Endothelial cell of umbilical vein (primary cell): Measurements from ENCODE around the gene PHACTR1. TPM values are rescaled to one million over a fixed set of nuclear protein-coding genes. Genes with fewer than 3 reads are reported as not detected.

Experiments
- BruUV-seq: library from RNA; stranded (reverse); fragments of 400-500 nt; replicated peaks from 2 replicates; lab custom pipeline; 2021; lab: Mats Ljungman, UMichigan
- CTCF ChIA-PET: fragments of 300-600, 350-600 bp; sonication (Branson Sonifier 250); formaldehyde crosslinking; loops from one replicate; lab custom pipeline; 2021; ENCODE audit warnings: antibody characterized with exemption, inconsistent platforms; lab: Charles Lee
- POLR2A ChIA-PET: fragments of 300-600, 350-600 bp; sonication (Branson Sonifier 250); formaldehyde crosslinking; loops from one replicate; lab custom pipeline; 2021; ENCODE audit warnings: antibody characterized with exemption, inconsistent platforms; lab: Charles Lee
- DNase-seq: peaks from one replicate; pipeline ENCODE4 v3.0.0-alpha.2; 2011; ENCODE audit warnings: low read depth, low spot score
- FAIRE-seq: peaks from 2 replicates; lab custom pipeline; 2011; peaks lifted over from hg19 to GRCh38; lab: Jason Lieb, UNC
- H2AFZ ChIP-seq: 2 replicates; pipeline ENCODE4 v1.6.0; 2012; ENCODE audit warnings: low read depth, low read length, control low read depth, inconsistent platforms
- H3K27ac ChIP-seq: 2 replicates; pipeline ENCODE4 v1.5.1; 2011; ENCODE audit warnings: low read depth, mild to moderate bottlenecking, control low read depth, low read length, moderate library complexity; ENCODE audit not compliant: insufficient read depth
- H3K27me3 ChIP-seq, 2 experiments: 2 replicates each; pipeline versions ENCODE4 v1.6.0 to v1.6.1; 2011; ENCODE audit warnings: low read length in 2 of 2, mixed read lengths in 1 of 2; ENCODE audit not compliant: control insufficient read depth in 2 of 2, insufficient read depth in 2 of 2
- H3K36me3 ChIP-seq, 2 experiments: 2 replicates in 1 of 2; 3 replicates in 1 of 2; pipeline ENCODE4 v1.5.1; 2011; ENCODE audit warnings: low read length in 2 of 2, mild to moderate bottlenecking in 1 of 2, moderate library complexity in 1 of 2; ENCODE audit not compliant: control insufficient read depth in 2 of 2, insufficient read depth in 2 of 2; ENCODE audit errors: extremely low read depth in 1 of 2
- H3K4me1 ChIP-seq: 3 replicates; pipeline ENCODE4 v1.5.1; 2011; ENCODE audit warnings: mild to moderate bottlenecking, low read length; ENCODE audit not compliant: control insufficient read depth, insufficient read depth; ENCODE audit errors: extremely low read depth
- H3K4me2 ChIP-seq: 2 replicates; pipeline ENCODE4 v1.6.1; 2011; ENCODE audit warnings: low read length, control low read depth, mixed read lengths; ENCODE audit not compliant: insufficient read depth
- H3K4me3 ChIP-seq, 3 experiments: fragments of 200-600 bp in 1 of 3; sonication (generic), shearing (Covaris generic) in 1 of 3; replicated peaks in 1 of 3; 2 replicates each; pipeline ENCODE4 v1.5.1; 2011 to 2016; ENCODE audit warnings: control low read depth in 3 of 3, low read length in 3 of 3, mild to moderate bottlenecking in 2 of 3, inconsistent platforms in 1 of 3, low read depth in 1 of 3, moderate library complexity in 1 of 3; ENCODE audit not compliant: insufficient read depth in 1 of 3
- H3K79me2 ChIP-seq: 2 replicates; pipeline ENCODE4 v1.6.0; 2012; ENCODE audit warnings: low read length, inconsistent platforms; ENCODE audit not compliant: control insufficient read depth, insufficient read depth
- H3K9ac ChIP-seq: replicated peaks from 2 replicates; pipeline ENCODE3; 2011; ENCODE audit warnings: low read length, control low read depth; ENCODE audit not compliant: insufficient read depth; ENCODE audit errors: extremely low read depth
- H3K9me1 ChIP-seq: replicated peaks from 3 replicates; pipeline ENCODE4 v1.6.0; 2011; ENCODE audit warnings: mild to moderate bottlenecking, low read length; ENCODE audit not compliant: control insufficient read depth, insufficient read depth; ENCODE audit errors: extremely low read depth
- H3K9me3 ChIP-seq: replicated peaks from 2 replicates; pipeline ENCODE4 v1.5.1; 2012; ENCODE audit warnings: low read length, inconsistent platforms; ENCODE audit not compliant: control insufficient read depth, insufficient read depth
- H4K20me1 ChIP-seq: replicated peaks from 2 replicates; pipeline ENCODE3; 2011; ENCODE audit warnings: mild to moderate bottlenecking, low read length; ENCODE audit not compliant: control insufficient read depth, insufficient read depth; ENCODE audit errors: extremely low read depth
- CTCF ChIP-seq, 2 donors: IDR thresholded peaks; 1 replicate in 1 of 2; 2 replicates in 1 of 2; pipeline ENCODE4 v1.5.1; 2011; ENCODE audit warnings: low read length in 2 of 2, mild to moderate bottlenecking in 2 of 2, moderate library complexity in 2 of 2, control low read depth in 1 of 2, inconsistent platforms in 1 of 2, low read depth in 1 of 2; ENCODE audit not compliant: insufficient read depth in 1 of 2; ENCODE audit errors: extremely low read depth in 1 of 2
- EZH2 ChIP-seq: IDR thresholded peaks from 2 replicates; pipeline ENCODE4 v1.6.1; 2012; ENCODE audit warnings: borderline replicate concordance, low read depth, mild to moderate bottlenecking, moderate library complexity, low read length, inconsistent platforms; ENCODE audit not compliant: severe bottlenecking
- FOS ChIP-seq: IDR thresholded peaks from 2 replicates; pipeline ENCODE4 v1.6.1; 2011; ENCODE audit warnings: mild to moderate bottlenecking, low read length, moderate library complexity, borderline replicate concordance; ENCODE audit not compliant: insufficient read depth
- GATA2 ChIP-seq: IDR thresholded peaks from 2 replicates; pipeline ENCODE4 v1.7.0; 2011; ENCODE audit warnings: low read depth, mild to moderate bottlenecking, moderate library complexity, mixed read lengths, low read length; ENCODE audit not compliant: insufficient read length, insufficient read depth
- JUN ChIP-seq: IDR thresholded peaks from 2 replicates; pipeline ENCODE4 v1.6.1; 2011; ENCODE audit warnings: borderline replicate concordance, low read depth; ENCODE audit not compliant: insufficient read length, insufficient read depth
- MAX ChIP-seq: IDR thresholded peaks from 2 replicates; pipeline ENCODE4 v1.6.1; 2011; ENCODE audit not compliant: insufficient read depth, insufficient read length
- MYC ChIP-seq: IDR thresholded peaks from one replicate; pipeline ENCODE4 v1.6.1; 2011; ENCODE audit warnings: mild to moderate bottlenecking, low read depth, low read length
- POLR2A ChIP-seq: IDR thresholded peaks from 2 replicates; pipeline ENCODE4 v1.6.1; 2012; ENCODE audit warnings: low read depth, mild to moderate bottlenecking, control low read depth, low read length
- POLR2AphosphoS5 ChIP-seq: IDR thresholded peaks from 2 replicates; pipeline ENCODE4 v1.6.1; 2012; ENCODE audit warnings: low read depth, mild to moderate bottlenecking, control low read depth, low read length, moderate library complexity; ENCODE audit not compliant: insufficient read depth
- dilution Hi-C: fragments of 300-500 bp; cut with MboI; formaldehyde crosslinking; loops from one replicate; pipeline ENCODE4 v1.15.0; 2019; ENCODE audit warnings: low sequenced_read_pairs; ENCODE audit not compliant: extremely low pct_ligation_motif_present
- intact Hi-C: fragments of 100-400 bp; cut with micrococcal nuclease; formaldehyde crosslinking; loops from one replicate; pipeline ENCODE4 v1.10.0; 2022
- polyA plus RNA-seq, 4 experiments: library from polyadenylated mRNA; depleted of rRNA in 3 of 4; stranded (reverse) in 3 of 4; unstranded in 1 of 4; fragments of >200 nt; gene quantifications; 2 replicates each; pipeline versions ENCODE4 v1.2.1 to v1.2.3, GENCODE V29; 2011 to 2012; ENCODE audit warnings: missing spikeins in 1 of 4
- total RNA-seq: library from RNA; stranded (reverse); gene quantifications from 2 replicates; pipeline ENCODE4 v1.2.3, GENCODE V29; 2021

The PHACTR1 gene
- total and polyA plus RNA-seq, 2 donors (not counting 3 experiments of a cell fraction or from before 2014, with no cell fraction given): 2.4 to 23.2 TPM

DNA sequence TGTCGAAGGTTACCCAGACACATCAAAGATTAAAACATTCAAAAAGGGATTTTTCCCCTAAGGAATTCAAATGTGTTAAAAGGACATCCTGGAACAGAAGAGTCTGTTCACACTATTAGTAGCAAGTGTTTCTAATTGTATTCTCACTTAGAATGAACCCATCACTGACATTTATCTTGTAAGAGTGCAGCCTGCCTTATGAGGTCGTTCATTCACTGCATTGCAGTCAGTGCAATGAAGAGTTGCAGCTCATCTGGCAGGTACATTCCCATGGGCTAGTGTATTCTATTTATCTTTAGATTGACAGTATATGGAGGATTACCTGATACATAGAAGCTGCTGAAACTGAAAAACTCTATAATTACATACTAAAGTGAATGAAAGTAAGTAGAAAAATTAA is 36.5 kb downstream of the PHACTR1 start:
- ChIA-PET CTCF (no interaction called here), POLR2A (no interaction called here)
- Histone ChIP-seq H3K36me3 (no peaks in the 10 kb centered on the region), H3K9ac (no peak overlapping the region), H3K9me3 (no peaks in the 10 kb centered on the region), H3K27ac (no peak overlapping the region), H4K20me1 (no peaks in the 10 kb centered on the region), H3K4me3 (no peak overlapping the region), H3K27me3 (peaks cover 18% of the 10 kb centered on the region in 2 experiments), H3K4me1 (no peaks in the 10 kb centered on the region), H3K9me1 (no peaks in the 10 kb centered on the region), H2AFZ (no peak overlapping the region), H3K4me2 (no peak overlapping the region), H3K79me2 (no peaks in the 10 kb centered on the region)
- dilution Hi-C loops (no loop called here), intact Hi-C loops (no loop called here)
- no peak for TF ChIP-seq EZH2
- no peak for TF ChIP-seq FOS
- BruUV-seq: no TSS peak
- DNase-seq (no peak), FAIRE-seq (no peak)

- Histone ChIP-seq H3K79me2 (no peaks in the 10 kb centered on the region), H4K20me1 (no peaks in the 10 kb centered on the region), H3K36me3 (no peaks in the 10 kb centered on the region), H3K4me3 (no peak overlapping the region), H3K4me2 (no peak overlapping the region), H3K9me3 (no peaks in the 10 kb centered on the region), H3K27ac (no peak overlapping the region), H3K4me1 (no peaks in the 10 kb centered on the region), H3K27me3 (no peaks in the 10 kb centered on the region), H2AFZ (no peak overlapping the region), H3K9me1 (no peaks in the 10 kb centered on the region), H3K9ac (no peak overlapping the region)
- TF ChIP-seq MAX (no peak), CTCF (IDR thresholded peaks at IDR 0.05; ENCODE audit: extremely low read depth in 1 of 2, insufficient read depth in 1 of 2, low read depth in 1 of 2, low read length in 2 of 2) (no peak), POLR2A (no peak), MYC (no peak), FOS (no peak), POLR2AphosphoS5 (no peak), EZH2 (no peak), GATA2 (no peak), JUN (no peak)
- no peak for FAIRE-seq
- CTCF ChIA-PET: no interaction called here
- POLR2A ChIA-PET: no interaction called here
- BruUV-seq: no TSS peak
- dilution Hi-C loops (no loop called here), intact Hi-C loops (no loop called here)
- no peak for DNase-seq
Observed at GRCh38 chr6:12760226-12760625, 43.7 kb downstream of the PHACTR1 start.
